Measurements from ENCODE around the gene RSPH6A. TPM values are rescaled to one million over a fixed set of nuclear protein-coding genes. Genes with fewer than 3 reads are reported as not detected.

Gene RSPH6A
- total and polyA plus RNA-seq, 2 of the 4 experiments (the other 2 are of a cell fraction) = under 0.01 to 0.09 TPM

DNA sequence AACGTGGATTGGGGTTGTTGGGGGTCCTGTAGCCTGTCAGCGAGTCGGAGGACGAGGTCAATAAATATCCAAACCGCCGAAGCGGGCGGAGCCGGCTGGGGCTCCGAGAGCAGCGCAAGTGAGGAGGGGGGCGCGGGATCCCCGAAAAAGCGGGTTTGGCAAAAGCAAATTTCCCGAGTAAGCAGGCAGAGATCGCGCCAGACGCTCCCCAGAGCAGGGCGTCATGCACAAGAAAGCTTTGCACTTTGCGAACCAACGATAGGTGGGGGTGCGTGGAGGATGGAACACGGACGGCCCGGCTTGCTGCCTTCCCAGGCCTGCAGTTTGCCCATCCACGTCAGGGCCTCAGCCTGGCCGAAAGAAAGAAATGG lies 45.3 kb downstream of the RSPH6A start:
- Histone ChIP-seq H3K18ac (ENCODE audit: low read depth, low read length) (no peak overlapping the region; the same call in 1 of the 2 replicates), H4K5ac (ENCODE audit: low read depth, low read length) (peak overlapping the region; percentile 19; the same call in 1 of the 2 replicates), H2AK5ac (ENCODE audit: low read depth, low read length) (peak overlapping the region; percentile 86), H3K27me3 (ENCODE audit: control insufficient read depth, insufficient read depth, low read length) (no peaks in the 10 kb centered on the region), H3K27ac (ENCODE audit: insufficient read depth, low read length) (peak overlapping the region; percentile 89), H3K9me3 (ENCODE audit: control insufficient read depth, insufficient read depth, low read length) (no peaks in the 10 kb centered on the region), H4K91ac (ENCODE audit: insufficient read depth, low read depth, low read length) (peak overlapping the region; percentile 67), H3K9ac (ENCODE audit: low read depth, low read length) (peak overlapping the region; percentile 75), H3K23ac (ENCODE audit: low read depth, low read length) (peak overlapping the region; percentile 21; the same call in 1 of the 2 replicates), H2AK9ac (replicated peaks; ENCODE audit: low read depth, low read length, poor library complexity) (peak overlapping the region; percentile 84), H4K20me1 (ENCODE audit: insufficient read depth, low read length) (peaks cover 12% of the 10 kb centered on the region), H2BK15ac (ENCODE audit: low read depth, low read length) (peak overlapping the region; percentile 52; the same call in 1 of the 3 replicates), H3K9me1 (ENCODE audit: insufficient read depth, low read length) (no peaks in the 10 kb centered on the region; the same call in 1 of the 2 replicates), H4K8ac (ENCODE audit: low read depth in 2 of 2, low read length in 2 of 2) (peak overlapping the region in 1 of 2 experiments; percentile 49; a peak in 2 of 4 replicates), H3K14ac (replicated peaks; ENCODE audit: low read depth, low read length) (peak overlapping the region; percentile 38), H3K79me1 (ENCODE audit: low read depth in 1 of 2, low read length in 2 of 2) (peaks cover 4 to 17% of the 10 kb centered on the region in 2 experiments; a peak in 1 of 4 replicates), H2BK120ac (ENCODE audit: low read depth, low read length) (peak overlapping the region; percentile 4; the same call in 1 of the 2 replicates), H3K36me3 (ENCODE audit: control insufficient read depth, insufficient read depth, low read length) (peaks cover 10% of the 10 kb centered on the region; the same call in 1 of the 2 replicates), H2BK20ac (ENCODE audit: low read depth, low read length) (no peak overlapping the region), H3K56ac (ENCODE audit: extremely low read depth, insufficient read depth, low read length) (peak overlapping the region; percentile 48; the same call in 1 of the 2 replicates), H2AFZ (replicated peaks; ENCODE audit: low read length, poor library complexity) (peak overlapping the region; percentile 94), H3K4ac (ENCODE audit: low read depth, low read length) (peak overlapping the region; percentile 74), H3K4me1 (ENCODE audit: control insufficient read depth, insufficient read depth, low read length) (peaks cover 13% of the 10 kb centered on the region), H3K4me2 (ENCODE audit: low read depth, low read length) (peak overlapping the region; percentile 83), H2BK5ac (ENCODE audit: low read depth, low read length, poor library complexity, severe bottlenecking) (peak overlapping the region; percentile 64), H3K4me3 (ENCODE audit: insufficient read depth, low read depth, low read length) (peak overlapping the region; percentile 33)
- in situ Hi-C loops (cut with MboI; ENCODE audit: low sequenced_read_pairs) (no loop called here), dilution Hi-C loops (cut with HindIII; ENCODE audit: low sequenced_read_pairs, unreplicated experiment) (no loop called here), intact Hi-C loops (cut with micrococcal nuclease) (loop anchor here (1.0 to 2.0 kb wide), 3 partner anchors 29 to 77 kb away; partner anchors contain the start of gene QPCTL)
- WGBS, 2 experiments (ENCODE audit: extremely low coverage in 2 of 2, insufficient read length in 1 of 2) = 2% methylated on average over 16 of the region's 28 CpGs; no CpG with 5 or more reads in 1 of the 2 experiments
- ChIA-PET POLR2A (ENCODE audit: unreplicated experiment) (interaction anchor here (0.6 to 1.0 kb wide), 5 partner anchors 13 to 56 kb away, joined by 3 to 11 read pairs (median 5); partner anchors contain the start of gene DMPK), CTCF (interaction anchor here (0.6 to 3.0 kb wide), 9 partner anchors 13 to 77 kb away, joined by 3 to 24 read pairs (median 4); partner anchors contain the start of gene QPCTL)
- no peak for ATAC-seq (ENCODE audit: low read depth)
- peak; percentile 38 for DNase-seq
- BruUV-seq (replicated peaks) = TSS peak; percentile 85
- TF ChIP-seq, protein P1, sequence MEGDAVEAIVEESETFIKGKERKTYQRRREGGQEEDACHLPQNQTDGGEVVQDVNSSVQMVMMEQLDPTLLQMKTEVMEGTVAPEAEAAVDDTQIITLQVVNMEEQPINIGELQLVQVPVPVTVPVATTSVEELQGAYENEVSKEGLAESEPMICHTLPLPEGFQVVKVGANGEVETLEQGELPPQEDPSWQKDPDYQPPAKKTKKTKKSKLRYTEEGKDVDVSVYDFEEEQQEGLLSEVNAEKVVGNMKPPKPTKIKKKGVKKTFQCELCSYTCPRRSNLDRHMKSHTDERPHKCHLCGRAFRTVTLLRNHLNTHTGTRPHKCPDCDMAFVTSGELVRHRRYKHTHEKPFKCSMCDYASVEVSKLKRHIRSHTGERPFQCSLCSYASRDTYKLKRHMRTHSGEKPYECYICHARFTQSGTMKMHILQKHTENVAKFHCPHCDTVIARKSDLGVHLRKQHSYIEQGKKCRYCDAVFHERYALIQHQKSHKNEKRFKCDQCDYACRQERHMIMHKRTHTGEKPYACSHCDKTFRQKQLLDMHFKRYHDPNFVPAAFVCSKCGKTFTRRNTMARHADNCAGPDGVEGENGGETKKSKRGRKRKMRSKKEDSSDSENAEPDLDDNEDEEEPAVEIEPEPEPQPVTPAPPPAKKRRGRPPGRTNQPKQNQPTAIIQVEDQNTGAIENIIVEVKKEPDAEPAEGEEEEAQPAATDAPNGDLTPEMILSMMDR (conservative IDR thresholded peaks at IDR 0.05; ENCODE audit: low read depth, low read length) = no peak
- TF ChIP-seq MAZ (IDR thresholded peaks at IDR 0.05; ENCODE audit: borderline replicate concordance, low read depth, low read length) (no peak), RAD21 (IDR thresholded peaks at IDR 0.05; ENCODE audit: low read length) (no peak), NFE2L2 (IDR thresholded peaks at IDR 0.05; ENCODE audit: low read depth, low read length) (no peak), POLR2A (IDR thresholded peaks at IDR 0.05; ENCODE audit: low read depth, low read length) (no peak), RFX5 (IDR thresholded peaks at IDR 0.05; ENCODE audit: low read depth, low read length) (no peak), SMC3 (IDR thresholded peaks at IDR 0.05; ENCODE audit: low read depth, low read length) (no peak), MAFK (IDR thresholded peaks at IDR 0.05; ENCODE audit: low read depth, low read length) (no peak), BHLHE40 (IDR thresholded peaks at IDR 0.05; ENCODE audit: low read depth, low read length) (no peak), CEBPB (IDR thresholded peaks at IDR 0.05; ENCODE audit: low read depth, low read length) (no peak), RCOR1 (IDR thresholded peaks at IDR 0.05; ENCODE audit: insufficient replicate concordance, low read length) (no peak), FOS (IDR thresholded peaks at IDR 0.05; ENCODE audit: low read depth, low read length) (no peak), MXI1 (IDR thresholded peaks at IDR 0.05; ENCODE audit: borderline replicate concordance, low read depth, low read length) (no peak)
- TF ChIP-seq, protein P2, sequence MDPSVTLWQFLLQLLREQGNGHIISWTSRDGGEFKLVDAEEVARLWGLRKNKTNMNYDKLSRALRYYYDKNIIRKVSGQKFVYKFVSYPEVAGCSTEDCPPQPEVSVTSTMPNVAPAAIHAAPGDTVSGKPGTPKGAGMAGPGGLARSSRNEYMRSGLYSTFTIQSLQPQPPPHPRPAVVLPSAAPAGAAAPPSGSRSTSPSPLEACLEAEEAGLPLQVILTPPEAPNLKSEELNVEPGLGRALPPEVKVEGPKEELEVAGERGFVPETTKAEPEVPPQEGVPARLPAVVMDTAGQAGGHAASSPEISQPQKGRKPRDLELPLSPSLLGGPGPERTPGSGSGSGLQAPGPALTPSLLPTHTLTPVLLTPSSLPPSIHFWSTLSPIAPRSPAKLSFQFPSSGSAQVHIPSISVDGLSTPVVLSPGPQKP (IDR thresholded peaks at IDR 0.05; ENCODE audit: borderline replicate concordance, low read depth, low read length) = no peak
- TF ChIP-seq, protein P3, sequence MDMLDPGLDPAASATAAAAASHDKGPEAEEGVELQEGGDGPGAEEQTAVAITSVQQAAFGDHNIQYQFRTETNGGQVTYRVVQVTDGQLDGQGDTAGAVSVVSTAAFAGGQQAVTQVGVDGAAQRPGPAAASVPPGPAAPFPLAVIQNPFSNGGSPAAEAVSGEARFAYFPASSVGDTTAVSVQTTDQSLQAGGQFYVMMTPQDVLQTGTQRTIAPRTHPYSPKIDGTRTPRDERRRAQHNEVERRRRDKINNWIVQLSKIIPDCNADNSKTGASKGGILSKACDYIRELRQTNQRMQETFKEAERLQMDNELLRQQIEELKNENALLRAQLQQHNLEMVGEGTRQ (IDR thresholded peaks at IDR 0.05; ENCODE audit: low read depth, low read length) = no peak

Data from IMR-90 (cell line).